HG03460 (cell line): ENCODE data around the gene INPP5A.
"Not testable (repeated sequence)": the region's sequence is repeated elsewhere in the genome, so short reads cannot be mapped to it uniquely, and the experiment has no call there.

Source experiments
- ATAC-seq: cut with Tn5 transposase; IDR thresholded peaks from one replicate; pipeline ENCODE4 v1.9.1; 2021; ENCODE audit not compliant: unreplicated experiment

INPP5A gene

GRCh38 chr10:132806561-132807003 is 269.0 kb downstream of the INPP5A start:
- ATAC-seq: no peak

GRCh38 chr10:132807621-132808049 is 270.0 kb downstream of the INPP5A start:
- no peak for ATAC-seq

- ATAC-seq: no peak
Measured at GRCh38 chr10:132808383-132809231, 271.0 kb downstream of the INPP5A start.

- ATAC-seq: no peak
Measured at GRCh38 chr10:132809232-132810140, 271.9 kb downstream of the INPP5A start.

- ATAC-seq: no peak
Measured at GRCh38 chr10:132810141-132810806, 272.7 kb downstream of the INPP5A start.

GRCh38 chr10:132810807-132811700 is 273.5 kb downstream of the INPP5A start:
- ATAC-seq: no peak

- ATAC-seq: no peak
Measured at GRCh38 chr10:132811891-132812481, 274.4 kb downstream of the INPP5A start.

- no peak for ATAC-seq
Measured at GRCh38 chr10:132812520-132812919, 274.9 kb downstream of the INPP5A start.

- no peak for ATAC-seq
Measured at GRCh38 chr10:132813001-132813401, 275.4 kb downstream of the INPP5A start.

GRCh38 chr10:132813560-132814468 is 276.2 kb downstream of the INPP5A start:
- no peak for ATAC-seq

- ATAC-seq: no peak
Measured at GRCh38 chr10:132814469-132814856, 276.9 kb downstream of the INPP5A start.

GRCh38 chr10:132815168-132815857 is 277.7 kb downstream of the INPP5A start:
- no peak for ATAC-seq

GRCh38 chr10:132816718-132817117 is 279.1 kb downstream of the INPP5A start:
- no peak for ATAC-seq

GRCh38 chr10:132817701-132818211 is 280.2 kb downstream of the INPP5A start:
- no peak for ATAC-seq

- no peak for ATAC-seq
Measured at GRCh38 chr10:132820056-132820455, 282.5 kb downstream of the INPP5A start.

- not testable (repeated sequence) for ATAC-seq
Measured at GRCh38 chr10:132825783-132826523, 288.4 kb downstream of the INPP5A start.
